Panc1 (cell line): ENCODE results near the gene SLC13A3.

ENCODE experiments used
- CTCF ChIP-seq: fragments of 450-650 bp; IDR thresholded peaks from 2 replicates; pipeline ENCODE4 v1.5.1; 2017; ENCODE audit warnings: mild to moderate bottlenecking
- POLR2AphosphoS5 ChIP-seq: IDR thresholded peaks from 2 replicates; pipeline ENCODE4 v1.6.1; 2012; ENCODE audit warnings: mild to moderate bottlenecking, low read depth, low read length, moderate library complexity
- REST ChIP-seq, 2 experiments: IDR thresholded peaks; 2 replicates each; pipeline ENCODE4 v1.6.1; 2011 to 2012; ENCODE audit warnings: low read depth in 2 of 2, control low read depth in 1 of 2, low read length in 1 of 2, mild to moderate bottlenecking in 1 of 2, moderate library complexity in 1 of 2; ENCODE audit not compliant: insufficient read depth in 1 of 2
- SIN3A ChIP-seq: IDR thresholded peaks from 2 replicates; pipeline ENCODE4 v1.6.1; 2012; ENCODE audit warnings: low read depth, mild to moderate bottlenecking, low read length, moderate library complexity, borderline replicate concordance; ENCODE audit not compliant: insufficient read depth
- TCF7L2 ChIP-seq: IDR thresholded peaks from 2 replicates; pipeline ENCODE4 v1.6.1; 2011; ENCODE audit warnings: mild to moderate bottlenecking, low read depth, low read length, inconsistent platforms

GRCh38 chr20:46660487-46660886, 9.2 kb upstream of the SLC13A3 start:
- TF ChIP-seq REST (IDR thresholded peaks at IDR 0.05; ENCODE audit: insufficient read depth in 1 of 2, low read depth in 2 of 2, low read length in 1 of 2) (no peak), CTCF (no peak), SIN3A (no peak), POLR2AphosphoS5 (no peak), TCF7L2 (no peak)
